DOHH2 (cell line): ENCODE data around the gene ADI1.
"Not testable (repeated sequence)": the region's sequence is repeated elsewhere in the genome, so short reads cannot be mapped to it uniquely, and the experiment has no call there.

Experiments used
- H3F3A ChIP-seq: fragments of 200-600 bp; sonication (generic), shearing (Covaris generic); 2 replicates; pipeline ENCODE4 v1.6.0; 2016; ENCODE audit warnings: antibody characterized with exemption, mild to moderate bottlenecking; ENCODE audit not compliant: control insufficient read depth, insufficient read depth
- H3K27ac ChIP-seq: fragments of 200-600 bp; sonication (generic); 2 replicates; pipeline ENCODE4 v1.5.1; 2014; ENCODE audit warnings: low read depth, mild to moderate bottlenecking, low read length, moderate library complexity
- H3K27me3 ChIP-seq: fragments of 200-600 bp; sonication (generic); 2 replicates; pipeline ENCODE4 v1.6.1; 2014; ENCODE audit warnings: mild to moderate bottlenecking, low read length, mixed read lengths; ENCODE audit not compliant: control insufficient read depth
- H3K36me3 ChIP-seq: fragments of 200-600 bp; sonication (generic); 2 replicates; pipeline ENCODE4 v1.6.1; 2014; ENCODE audit warnings: mild to moderate bottlenecking, low read length, moderate library complexity, mixed read lengths; ENCODE audit not compliant: control insufficient read depth
- H3K4me1 ChIP-seq: fragments of 200-600 bp; sonication (generic); 2 replicates; pipeline ENCODE4 v1.6.1; 2014; ENCODE audit warnings: mild to moderate bottlenecking, low read length, mixed read lengths; ENCODE audit not compliant: control insufficient read depth
- H3K4me2 ChIP-seq: fragments of 200-600 bp; sonication (generic); 2 replicates; pipeline ENCODE4 v1.6.0; 2014; ENCODE audit warnings: mild to moderate bottlenecking, low read length, moderate library complexity
- H3K4me3 ChIP-seq: fragments of 200-600 bp; sonication (generic); 2 replicates; pipeline ENCODE4 v1.5.1; 2014; ENCODE audit warnings: mild to moderate bottlenecking, low read length, mixed read lengths
- H3K79me2 ChIP-seq: fragments of 200-600 bp; sonication (generic); 2 replicates; pipeline ENCODE4 v1.6.1; 2014; ENCODE audit warnings: mild to moderate bottlenecking, low read length, mixed read lengths; ENCODE audit not compliant: control insufficient read depth
- H3K9me2 ChIP-seq: fragments of 200-600 bp; sonication (generic); replicated peaks from 2 replicates; pipeline ENCODE4 v1.6.1; 2014; ENCODE audit warnings: mild to moderate bottlenecking, low read length, mixed read lengths; ENCODE audit not compliant: control insufficient read depth
- H3K9me3 ChIP-seq: fragments of 200-600 bp; sonication (generic); 2 replicates; pipeline ENCODE4 v1.6.1; 2014; ENCODE audit warnings: antibody characterized with exemption, low read length, mixed read lengths; ENCODE audit not compliant: control insufficient read depth, insufficient read depth
- H4K20me1 ChIP-seq: fragments of 200-600 bp; sonication (generic); 2 replicates; pipeline ENCODE4 v1.6.0; 2014; ENCODE audit warnings: low read depth, mild to moderate bottlenecking, antibody characterized with exemption, low read length, moderate library complexity; ENCODE audit not compliant: control insufficient read depth, insufficient read depth
- EZH2phosphoT487 ChIP-seq: fragments of 200-600 bp; sonication (generic); IDR thresholded peaks from 2 replicates; pipeline ENCODE4 v1.6.1; 2017; ENCODE audit warnings: borderline replicate concordance, mild to moderate bottlenecking, antibody characterized with exemption, low read length, moderate library complexity, mixed read lengths
- TF ChIP-seq, protein P1 (sequence below): fragments of 200-600 bp; sonication (generic); IDR thresholded peaks from one replicate; pipeline ENCODE4 v1.5.1; 2014; ENCODE audit warnings: antibody characterized with exemption, mild to moderate bottlenecking, low read depth, low read length; ENCODE audit not compliant: poor library complexity, severe bottlenecking

Gene ADI1

DNA sequence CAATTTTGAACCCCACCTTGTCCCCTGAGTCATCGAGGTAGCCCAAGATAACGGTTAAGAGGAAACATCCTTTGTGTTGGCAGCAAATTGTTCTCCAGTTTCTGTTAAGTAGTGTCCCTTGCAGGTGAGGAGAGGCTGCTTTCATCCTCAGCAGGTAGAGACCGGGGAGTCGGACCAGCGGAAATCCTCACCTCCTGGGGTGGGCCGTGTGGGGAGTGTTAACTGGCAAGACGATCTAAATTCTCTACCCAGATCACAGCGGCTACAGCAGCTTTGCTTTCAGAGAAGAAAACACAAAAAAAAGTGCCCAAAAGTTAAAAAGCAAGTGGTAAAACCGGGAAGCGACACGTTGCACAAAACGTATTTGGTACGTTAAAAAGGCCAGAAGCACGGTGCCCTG is 63.2 kb downstream of the ADI1 start:
- no peak overlapping the region for H3K4me2 ChIP-seq
- peaks cover 3% of the 10 kb centered on the region for H3K4me1 ChIP-seq
- peaks cover 6% of the 10 kb centered on the region; the same call in 1 of the 2 replicates for H3K36me3 ChIP-seq
- TF ChIP-seq, protein P1, sequence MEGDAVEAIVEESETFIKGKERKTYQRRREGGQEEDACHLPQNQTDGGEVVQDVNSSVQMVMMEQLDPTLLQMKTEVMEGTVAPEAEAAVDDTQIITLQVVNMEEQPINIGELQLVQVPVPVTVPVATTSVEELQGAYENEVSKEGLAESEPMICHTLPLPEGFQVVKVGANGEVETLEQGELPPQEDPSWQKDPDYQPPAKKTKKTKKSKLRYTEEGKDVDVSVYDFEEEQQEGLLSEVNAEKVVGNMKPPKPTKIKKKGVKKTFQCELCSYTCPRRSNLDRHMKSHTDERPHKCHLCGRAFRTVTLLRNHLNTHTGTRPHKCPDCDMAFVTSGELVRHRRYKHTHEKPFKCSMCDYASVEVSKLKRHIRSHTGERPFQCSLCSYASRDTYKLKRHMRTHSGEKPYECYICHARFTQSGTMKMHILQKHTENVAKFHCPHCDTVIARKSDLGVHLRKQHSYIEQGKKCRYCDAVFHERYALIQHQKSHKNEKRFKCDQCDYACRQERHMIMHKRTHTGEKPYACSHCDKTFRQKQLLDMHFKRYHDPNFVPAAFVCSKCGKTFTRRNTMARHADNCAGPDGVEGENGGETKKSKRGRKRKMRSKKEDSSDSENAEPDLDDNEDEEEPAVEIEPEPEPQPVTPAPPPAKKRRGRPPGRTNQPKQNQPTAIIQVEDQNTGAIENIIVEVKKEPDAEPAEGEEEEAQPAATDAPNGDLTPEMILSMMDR: no peak
- no peaks in the 10 kb centered on the region for H3K9me2 ChIP-seq
- no peaks in the 10 kb centered on the region for H3K79me2 ChIP-seq
- no peaks in the 10 kb centered on the region for H4K20me1 ChIP-seq
- no peak overlapping the region for H3K4me3 ChIP-seq
- no peaks in the 10 kb centered on the region for H3K9me3 ChIP-seq
- no peaks in the 10 kb centered on the region for H3K27me3 ChIP-seq
- H3F3A ChIP-seq: peaks cover 2% of the 10 kb centered on the region; the same call in 1 of the 2 replicates
- no peak overlapping the region for H3K27ac ChIP-seq

DNA sequence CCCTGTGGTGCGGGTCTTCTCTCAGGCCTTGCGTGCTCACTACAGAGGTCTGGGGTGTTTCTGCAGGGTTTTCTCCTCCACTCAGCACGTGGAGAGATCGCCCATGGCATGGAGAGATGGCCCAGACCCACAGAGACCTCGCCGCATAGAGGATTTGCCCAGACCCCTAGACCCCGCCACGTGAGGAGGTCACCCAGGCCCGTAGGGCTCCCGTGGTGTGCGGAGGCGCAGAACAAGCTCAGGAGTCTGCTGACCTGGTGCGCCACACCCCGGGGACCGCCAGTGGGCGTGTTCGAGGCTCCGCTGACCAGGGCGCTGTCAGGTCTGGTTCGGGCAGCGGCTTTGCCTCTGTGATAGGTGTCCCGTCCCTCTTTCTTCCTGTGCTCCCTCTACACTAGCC is 64.5 kb downstream of the ADI1 start:
- H3K27ac ChIP-seq: no peak overlapping the region
- H4K20me1 ChIP-seq: no peaks in the 10 kb centered on the region
- peaks cover 6% of the 10 kb centered on the region; the same call in 1 of the 2 replicates for H3K36me3 ChIP-seq
- H3K79me2 ChIP-seq: no peaks in the 10 kb centered on the region
- no peaks in the 10 kb centered on the region for H3K9me2 ChIP-seq
- no peak overlapping the region for H3K4me3 ChIP-seq
- TF ChIP-seq EZH2phosphoT487: no peak
- TF ChIP-seq, protein P1: no peak
- no peaks in the 10 kb centered on the region for H3K9me3 ChIP-seq
- H3F3A ChIP-seq: no peaks in the 10 kb centered on the region
- no peaks in the 10 kb centered on the region for H3K27me3 ChIP-seq
- no peak overlapping the region for H3K4me2 ChIP-seq
- H3K4me1 ChIP-seq: no peaks in the 10 kb centered on the region

DNA sequence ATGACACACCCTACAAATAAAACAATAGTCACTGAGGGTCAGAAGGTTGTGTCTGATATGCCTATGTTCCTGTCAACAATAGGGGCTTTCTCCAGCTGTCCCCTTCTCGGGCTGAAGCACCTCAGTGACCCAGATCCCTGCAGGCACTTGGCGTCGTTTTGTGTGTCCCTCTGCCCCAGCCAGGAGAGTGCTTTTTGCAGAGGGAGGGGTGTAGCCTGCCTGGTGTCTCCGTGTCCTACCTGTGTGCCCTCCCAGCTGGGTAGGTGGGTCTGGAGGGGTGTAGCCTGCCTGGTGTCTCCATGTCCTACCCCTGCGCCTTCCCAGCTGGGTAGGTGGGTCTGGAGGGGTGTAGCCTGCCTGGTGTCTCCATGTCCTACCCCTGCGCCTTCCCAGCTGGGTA is 65.3 kb downstream of the ADI1 start:
- H3K4me2 ChIP-seq, H3K79me2 ChIP-seq, H3K9me3 ChIP-seq, H3K9me2 ChIP-seq, H3K4me3 ChIP-seq, H3K27ac ChIP-seq, H3K36me3 ChIP-seq, H3F3A ChIP-seq, H4K20me1 ChIP-seq, H3K27me3 ChIP-seq, H3K4me1 ChIP-seq: not testable (repeated sequence)

DNA sequence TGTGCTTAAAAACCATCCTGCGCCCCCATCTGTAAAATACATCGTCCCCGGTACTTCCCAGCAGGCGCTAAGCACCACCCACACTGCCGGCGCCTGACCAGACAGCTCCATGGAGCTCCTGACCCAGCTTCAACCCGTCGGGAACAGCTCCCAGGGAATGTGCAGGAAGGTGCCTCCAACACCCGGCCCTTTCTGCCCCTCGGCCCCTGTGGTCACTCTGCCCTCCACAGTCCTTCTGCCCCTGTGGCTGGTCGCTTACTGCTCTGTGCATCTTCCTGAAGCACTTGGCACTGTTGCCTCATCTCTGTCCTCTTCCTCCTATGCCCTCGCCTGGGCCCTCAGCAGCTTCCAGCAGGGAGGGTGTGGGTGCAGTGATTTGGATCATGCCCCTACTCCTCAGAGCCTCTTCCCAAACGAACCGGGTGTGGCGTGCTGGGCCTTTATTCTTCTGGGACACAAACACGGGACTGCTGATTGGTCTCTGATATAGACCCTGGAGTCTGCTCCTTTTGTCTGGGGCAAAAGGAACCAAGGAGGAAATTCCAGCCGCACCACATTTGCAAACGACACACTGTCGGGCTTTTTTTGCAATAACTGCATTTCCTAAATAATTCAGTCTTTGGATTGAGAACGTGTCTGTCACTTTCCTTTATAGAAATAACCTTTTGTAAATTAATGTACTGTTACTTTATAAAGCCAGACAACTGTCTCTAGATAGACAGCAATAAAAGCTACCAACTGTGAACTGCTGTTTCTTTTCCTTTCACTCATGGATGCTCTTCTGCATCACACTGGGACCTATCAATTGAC is 65.9 kb downstream of the ADI1 start:
- Histone ChIP-seq H3K79me2 (no peaks in the 10 kb centered on the region), H3F3A (no peaks in the 10 kb centered on the region), H3K4me3 (no peak overlapping the region), H3K4me1 (no peaks in the 10 kb centered on the region), H3K27ac (no peak overlapping the region), H4K20me1 (no peaks in the 10 kb centered on the region), H3K27me3 (no peaks in the 10 kb centered on the region), H3K9me2 (no peaks in the 10 kb centered on the region), H3K9me3 (no peaks in the 10 kb centered on the region), H3K36me3 (peaks cover 6% of the 10 kb centered on the region; the same call in 1 of the 2 replicates), H3K4me2 (no peak overlapping the region)
- TF ChIP-seq, protein P1: no peak
- no peak for TF ChIP-seq EZH2phosphoT487
